GM12874 (cell line): ENCODE results near the gene STPG1.
A peak's percentile ranks its signal among the peaks of the same experiment; 100 is the strongest.

Experiments
- TF ChIP-seq, protein P1 (sequence below): IDR thresholded peaks from 2 replicates; pipeline ENCODE4 v1.5.1; 2011; ENCODE audit warnings: low read depth, mild to moderate bottlenecking, control low read depth, low read length, moderate library complexity; ENCODE audit not compliant: insufficient read depth

Gene STPG1

DNA sequence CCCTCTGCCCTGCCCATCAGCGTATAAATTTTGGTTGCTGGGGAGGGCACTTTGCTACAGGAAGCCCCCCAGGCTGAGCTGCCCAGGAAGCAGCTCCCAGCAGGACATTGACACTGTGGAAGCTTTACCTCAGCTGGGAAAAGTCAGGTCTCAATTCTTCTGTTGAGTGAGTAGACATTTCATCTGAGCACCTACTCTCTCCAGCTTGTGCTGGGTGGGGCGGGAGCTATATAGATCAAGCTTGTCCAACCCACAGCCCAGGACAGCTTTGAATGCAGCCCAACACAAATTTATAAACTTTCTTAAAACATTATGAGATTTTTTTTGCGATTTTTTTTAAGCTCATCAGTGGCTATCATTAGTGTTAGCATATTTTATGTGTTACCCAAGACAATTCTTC, 11.4 kb upstream of the STPG1 start:
- TF ChIP-seq, protein P1, sequence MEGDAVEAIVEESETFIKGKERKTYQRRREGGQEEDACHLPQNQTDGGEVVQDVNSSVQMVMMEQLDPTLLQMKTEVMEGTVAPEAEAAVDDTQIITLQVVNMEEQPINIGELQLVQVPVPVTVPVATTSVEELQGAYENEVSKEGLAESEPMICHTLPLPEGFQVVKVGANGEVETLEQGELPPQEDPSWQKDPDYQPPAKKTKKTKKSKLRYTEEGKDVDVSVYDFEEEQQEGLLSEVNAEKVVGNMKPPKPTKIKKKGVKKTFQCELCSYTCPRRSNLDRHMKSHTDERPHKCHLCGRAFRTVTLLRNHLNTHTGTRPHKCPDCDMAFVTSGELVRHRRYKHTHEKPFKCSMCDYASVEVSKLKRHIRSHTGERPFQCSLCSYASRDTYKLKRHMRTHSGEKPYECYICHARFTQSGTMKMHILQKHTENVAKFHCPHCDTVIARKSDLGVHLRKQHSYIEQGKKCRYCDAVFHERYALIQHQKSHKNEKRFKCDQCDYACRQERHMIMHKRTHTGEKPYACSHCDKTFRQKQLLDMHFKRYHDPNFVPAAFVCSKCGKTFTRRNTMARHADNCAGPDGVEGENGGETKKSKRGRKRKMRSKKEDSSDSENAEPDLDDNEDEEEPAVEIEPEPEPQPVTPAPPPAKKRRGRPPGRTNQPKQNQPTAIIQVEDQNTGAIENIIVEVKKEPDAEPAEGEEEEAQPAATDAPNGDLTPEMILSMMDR: no peak

DNA sequence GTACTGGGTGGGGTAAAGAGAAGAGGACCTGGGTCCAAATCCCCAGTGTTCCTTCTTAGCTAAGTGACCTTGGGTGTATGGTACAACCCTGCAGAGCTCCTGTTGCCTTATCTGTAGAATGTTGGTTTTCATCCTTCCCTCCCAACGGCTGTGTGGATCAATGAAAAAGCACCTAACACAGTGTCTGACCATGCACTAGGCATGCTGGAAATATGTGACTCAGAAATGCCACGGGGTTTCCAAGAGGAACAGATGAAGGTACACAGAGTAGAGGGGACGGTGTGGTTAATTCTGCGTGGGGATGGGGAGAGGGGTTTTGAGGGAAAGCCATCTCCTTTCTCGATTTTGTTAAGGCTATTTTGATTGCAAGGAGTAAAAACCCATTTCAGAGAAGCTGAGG, 10.6 kb upstream of the STPG1 start:
- TF ChIP-seq, protein P1: no peak

DNA sequence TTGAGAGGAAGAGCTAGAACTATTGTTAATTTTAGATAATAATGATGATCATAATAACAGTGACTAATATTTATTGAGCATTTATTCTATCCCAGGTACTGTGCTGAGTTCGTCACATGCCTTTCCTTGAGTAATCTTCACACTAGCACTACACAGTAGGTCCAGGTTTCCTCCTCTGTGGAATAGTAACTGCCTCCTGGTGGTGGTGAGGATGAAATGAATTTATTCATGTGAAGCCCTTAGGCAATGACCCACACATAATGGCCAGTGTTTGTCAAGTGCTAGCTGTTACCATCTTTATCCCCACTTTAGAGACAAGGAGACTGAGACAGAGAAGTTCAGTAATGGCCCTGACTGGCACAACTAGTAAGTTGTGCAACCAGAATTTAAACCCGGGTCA, 7.9 kb upstream of the STPG1 start:
- TF ChIP-seq, protein P1: 0 out of 2 replicates have a peak, but pooled peaks have one; percentile 5

DNA sequence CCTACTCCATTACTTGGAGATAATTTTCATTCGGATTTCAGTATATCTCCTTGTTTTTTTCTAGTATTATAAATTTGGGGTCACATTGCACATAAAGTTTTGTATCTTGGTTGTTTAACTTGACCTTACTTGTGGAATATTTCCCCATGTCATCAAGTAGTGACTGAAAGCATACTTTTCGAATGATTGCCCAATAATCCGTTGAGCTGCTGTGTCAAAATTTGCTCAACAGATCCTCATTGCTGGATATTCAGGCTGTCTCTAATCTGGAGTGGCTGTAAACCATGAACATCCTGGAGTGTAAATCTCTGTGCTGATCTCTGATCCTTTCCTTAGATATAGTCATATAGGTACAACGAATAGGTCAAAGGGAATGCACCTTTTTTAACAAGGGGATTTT, 7.0 kb upstream of the STPG1 start:
- TF ChIP-seq, protein P1: no peak

DNA sequence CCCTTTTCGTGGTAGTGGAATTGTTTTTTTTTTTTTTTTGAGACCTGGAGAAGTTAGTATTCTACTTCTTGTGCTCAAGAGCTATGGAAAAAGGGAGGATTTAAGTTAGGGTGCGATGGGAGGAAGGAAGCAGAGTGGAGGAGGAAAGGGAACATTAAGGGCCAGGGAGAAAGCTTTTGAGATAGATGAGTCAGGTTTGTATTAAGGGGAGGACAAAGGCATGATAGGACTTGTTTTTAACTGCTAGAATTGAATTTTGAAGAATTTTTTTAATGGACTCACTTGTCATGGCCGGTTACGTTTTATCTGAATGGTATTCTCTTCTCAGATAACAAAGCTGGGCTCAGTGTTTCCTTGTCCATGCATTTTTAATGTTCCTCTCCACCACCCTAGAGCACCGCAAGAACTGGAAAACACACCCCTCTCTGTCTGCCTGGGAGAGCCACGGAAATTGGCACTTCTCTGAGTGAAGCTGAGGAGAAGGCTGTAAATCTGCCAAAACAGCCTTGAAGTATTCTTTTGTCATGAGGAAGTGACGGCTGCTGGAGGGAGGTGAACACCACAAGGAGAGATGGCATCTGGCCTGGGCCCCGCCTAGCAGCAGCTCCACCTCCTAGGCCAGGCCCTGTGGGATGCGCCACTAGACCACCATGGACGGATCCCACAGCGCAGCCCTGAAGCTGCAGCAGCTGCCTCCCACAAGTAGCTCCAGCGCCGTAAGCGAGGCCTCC, 5.5 kb upstream of the STPG1 start:
- TF ChIP-seq, protein P1: no peak

DNA sequence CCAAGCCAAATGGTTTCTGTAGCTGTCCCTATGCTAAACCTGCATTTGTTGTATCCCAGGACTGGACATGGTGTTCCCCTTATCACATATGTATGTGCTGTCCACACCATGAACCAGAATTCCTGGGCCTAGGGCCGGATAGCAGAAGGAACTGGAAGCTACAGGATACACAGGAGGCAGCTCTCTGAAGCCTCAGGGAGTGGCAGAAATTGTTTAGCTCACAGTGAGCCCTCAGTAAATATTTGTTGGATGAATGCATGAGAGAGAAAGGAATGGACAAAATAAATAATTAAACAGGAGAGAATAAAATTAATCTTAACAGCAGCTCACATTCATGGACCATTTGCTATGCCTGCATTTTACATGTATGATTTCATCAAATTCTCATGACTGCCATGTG, 4.1 kb upstream of the STPG1 start:
- TF ChIP-seq, protein P1: no peak

DNA sequence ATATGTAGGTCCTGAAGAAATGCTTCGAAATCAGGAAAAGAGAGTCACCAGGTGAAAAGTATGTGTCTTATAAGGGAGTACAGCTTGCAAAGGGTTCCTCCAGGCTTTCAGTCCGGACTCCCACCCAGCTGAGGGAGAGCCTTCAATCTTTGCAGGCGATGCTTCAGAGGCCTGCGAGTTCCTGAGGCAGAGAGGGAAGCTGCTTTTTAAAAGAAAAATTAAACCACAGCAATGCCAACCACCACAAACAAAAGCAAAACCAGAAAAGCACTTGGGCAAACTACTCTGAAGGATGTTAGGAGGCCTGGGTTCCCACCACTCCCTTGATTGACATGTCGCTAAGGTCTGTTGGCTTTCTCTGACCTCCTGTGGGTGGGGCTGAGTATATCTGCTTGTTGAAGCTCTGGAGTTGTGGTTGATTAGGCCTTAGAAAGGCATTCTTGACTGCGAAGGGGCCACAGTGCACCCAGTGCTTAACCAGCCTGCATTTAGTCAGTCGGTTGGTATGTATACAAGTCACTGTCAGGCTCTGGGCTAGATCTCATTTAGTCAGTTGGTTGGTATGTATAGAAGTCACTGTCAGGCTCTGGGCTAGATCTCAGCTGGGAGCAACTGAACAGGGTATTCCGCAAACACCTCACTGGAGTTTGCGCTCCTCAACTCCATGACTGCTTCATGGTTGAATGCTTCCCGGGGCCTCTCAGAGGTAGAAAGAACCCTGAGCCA, 3.2 kb upstream of the STPG1 start:
- TF ChIP-seq, protein P1: no peak
